ENCODE data around the gene RALGDS. TPM values are rescaled to one million over a fixed set of nuclear protein-coding genes. Genes with fewer than 3 reads are reported as not detected.

The RALGDS gene
- total RNA-seq, 1 donor from 2014 or later: 449 TPM

DNA sequence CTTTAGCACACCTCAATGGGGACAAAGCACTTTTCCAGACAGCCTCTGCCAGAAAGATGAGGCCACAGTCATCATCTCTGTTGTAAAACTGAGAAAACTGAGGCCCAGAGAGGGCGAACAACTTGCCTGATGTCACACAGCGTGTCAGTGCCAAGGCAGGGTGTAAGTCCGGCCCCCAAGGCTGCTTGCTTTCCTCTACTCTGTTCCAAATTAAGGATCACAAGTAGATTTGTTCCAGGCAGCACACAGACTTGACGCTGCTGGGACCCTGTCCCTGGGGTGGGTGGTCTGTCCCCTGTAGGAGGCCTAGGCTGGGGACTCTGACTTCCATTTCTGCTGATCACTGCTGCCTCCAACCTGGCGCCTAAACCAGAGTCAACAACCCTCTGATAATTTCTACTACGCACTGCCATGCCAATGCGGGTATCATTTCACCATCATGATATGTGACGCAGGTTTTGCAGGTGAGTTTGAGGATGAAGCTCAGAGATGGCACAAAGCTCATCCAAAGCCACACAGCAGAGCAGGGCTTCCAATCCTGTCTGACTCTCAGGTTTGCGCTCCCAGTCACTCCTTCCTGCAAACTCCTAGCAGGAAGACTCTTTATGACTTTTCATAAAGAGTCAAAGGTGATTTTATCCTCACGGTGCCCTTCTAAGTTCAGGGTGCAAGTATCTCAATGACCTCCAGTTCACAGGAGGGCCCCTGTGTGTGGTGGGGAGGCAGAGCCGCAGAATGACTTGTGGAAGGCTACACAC lies 13.5 kb upstream of the RALGDS start:
- peaks cover 9% of the 10 kb centered on the region for H3K27me3 Mint-ChIP-seq (ENCODE audit: unreplicated experiment)
- DNase-seq: no peak
- H3K27ac Mint-ChIP-seq (ENCODE audit: unreplicated experiment): peak overlapping the region; percentile 97
- H3K9me3 Mint-ChIP-seq (ENCODE audit: unreplicated experiment): peaks cover 17% of the 10 kb centered on the region
- peaks cover 38% of the 10 kb centered on the region for H3K4me1 Mint-ChIP-seq (ENCODE audit: low read depth, unreplicated experiment)
- H3K4me3 Mint-ChIP-seq (ENCODE audit: unreplicated experiment): peak overlapping the region; percentile 69
- TF ChIP-seq CTCF (IDR thresholded peaks at IDR 0.05; ENCODE audit: partially characterized antibody, unreplicated experiment): no peak
- peaks cover 7% of the 10 kb centered on the region for H3K36me3 Mint-ChIP-seq (ENCODE audit: unreplicated experiment)

DNA sequence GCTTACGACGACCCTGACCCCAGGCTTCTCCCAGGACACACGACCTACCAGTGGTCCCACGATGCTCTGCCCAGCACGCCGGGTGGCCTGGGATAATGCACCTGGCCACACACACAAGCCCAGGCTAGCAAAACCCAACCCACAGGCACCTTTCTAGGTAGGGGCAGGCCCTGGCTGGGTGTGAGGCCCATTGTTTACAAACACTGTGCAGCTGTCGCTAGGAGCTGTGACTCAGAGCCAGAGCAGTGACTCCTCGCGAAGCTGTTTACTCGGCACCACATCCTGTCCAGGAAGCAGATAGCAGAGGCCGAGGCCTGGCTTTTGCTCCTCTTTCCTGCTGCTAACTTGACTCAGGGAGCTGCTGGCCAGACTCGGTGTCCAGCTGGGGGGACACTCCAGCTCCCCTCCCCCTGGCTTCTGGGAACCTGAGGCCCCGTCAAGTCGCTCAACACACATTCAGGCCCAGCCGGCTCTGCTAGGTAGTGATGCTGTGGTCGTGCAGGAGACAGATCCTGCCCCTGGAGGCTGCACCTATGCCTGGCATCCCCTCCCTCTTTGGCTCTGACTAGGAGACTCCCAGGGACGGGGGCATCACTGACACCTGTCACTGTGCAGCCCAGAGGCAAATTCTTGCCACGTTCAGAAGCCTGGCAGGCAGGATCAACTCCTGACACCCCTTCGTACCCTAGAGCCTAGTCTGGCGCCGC lies 12.8 kb upstream of the RALGDS start:
- Mint-ChIP-seq H3K36me3 (ENCODE audit: unreplicated experiment) (peaks cover 7% of the 10 kb centered on the region), H3K4me1 (ENCODE audit: low read depth, unreplicated experiment) (peaks cover 40% of the 10 kb centered on the region), H3K9me3 (ENCODE audit: unreplicated experiment) (peaks cover 17% of the 10 kb centered on the region), H3K27me3 (ENCODE audit: unreplicated experiment) (peaks cover 9% of the 10 kb centered on the region), H3K27ac (ENCODE audit: unreplicated experiment) (peak overlapping the region; percentile 97), H3K4me3 (ENCODE audit: unreplicated experiment) (peak overlapping the region; percentile 38)
- DNase-seq: no peak
- TF ChIP-seq CTCF (IDR thresholded peaks at IDR 0.05; ENCODE audit: partially characterized antibody, unreplicated experiment): no peak

DNA sequence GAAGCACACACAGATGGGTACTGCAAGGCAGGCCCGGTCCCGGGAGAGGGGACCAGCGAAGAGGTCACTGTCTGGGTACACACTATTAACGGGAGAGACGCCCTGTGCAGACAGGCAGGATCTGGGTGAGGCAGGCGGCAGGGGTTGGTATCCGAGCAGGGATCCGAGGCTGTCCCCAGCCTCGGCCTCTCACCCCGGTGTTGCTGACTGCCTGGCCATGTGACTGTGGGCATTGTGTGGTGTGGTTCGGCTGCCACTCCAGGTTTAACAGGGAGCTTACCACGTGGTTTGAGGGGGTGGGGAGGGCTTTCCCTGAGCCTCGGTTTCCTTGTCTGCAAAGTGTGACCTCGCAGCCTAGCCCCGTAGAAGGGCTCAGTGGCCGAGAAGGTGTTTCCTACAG lies 11.1 kb upstream of the RALGDS start:
- peak overlapping the region; percentile 79 for H3K4me3 Mint-ChIP-seq (ENCODE audit: unreplicated experiment)
- peaks cover 46% of the 10 kb centered on the region for H3K4me1 Mint-ChIP-seq (ENCODE audit: low read depth, unreplicated experiment)
- no peak for DNase-seq
- peak overlapping the region; percentile 77 for H3K27ac Mint-ChIP-seq (ENCODE audit: unreplicated experiment)
- TF ChIP-seq CTCF (IDR thresholded peaks at IDR 0.05; ENCODE audit: partially characterized antibody, unreplicated experiment): no peak
- H3K9me3 Mint-ChIP-seq (ENCODE audit: unreplicated experiment): peaks cover 18% of the 10 kb centered on the region
- peaks cover 7% of the 10 kb centered on the region for H3K36me3 Mint-ChIP-seq (ENCODE audit: unreplicated experiment)
- peaks cover 11% of the 10 kb centered on the region for H3K27me3 Mint-ChIP-seq (ENCODE audit: unreplicated experiment)

GRCh38 chr9:133131506-133131905 lies 10.5 kb upstream of the RALGDS start:
- Mint-ChIP-seq H3K36me3 (ENCODE audit: unreplicated experiment) (peaks cover 7% of the 10 kb centered on the region), H3K9me3 (ENCODE audit: unreplicated experiment) (peaks cover 18% of the 10 kb centered on the region), H3K4me3 (ENCODE audit: unreplicated experiment) (peak overlapping the region; percentile 34), H3K27ac (ENCODE audit: unreplicated experiment) (peak overlapping the region; percentile 77), H3K4me1 (ENCODE audit: low read depth, unreplicated experiment) (peaks cover 50% of the 10 kb centered on the region), H3K27me3 (ENCODE audit: unreplicated experiment) (peaks cover 11% of the 10 kb centered on the region)
- no peak for TF ChIP-seq CTCF (IDR thresholded peaks at IDR 0.05; ENCODE audit: partially characterized antibody, unreplicated experiment)
- no peak for DNase-seq
